BLaER1 treated with 17β-estradiol and CSF1 and Interleukin-3, amounts not matched to agents 10 nM and 100 nM (cell line): ENCODE data around the gene FBN1.
A peak's percentile ranks its signal among the peaks of the same experiment; 100 is the strongest.

ENCODE experiments used
- H3K27ac ChIP-seq, 11 experiments: shearing (Covaris generic); formaldehyde crosslinking; 2 replicates each; pipeline ENCODE4 v1.8.1; 2022
- H3K27me3 ChIP-seq, 11 experiments: shearing (Covaris generic); formaldehyde crosslinking; 2 replicates each; pipeline ENCODE4 v1.8.1; 2022
- H3K36me3 ChIP-seq, 11 experiments: shearing (Covaris generic); formaldehyde crosslinking; 2 replicates each; pipeline ENCODE4 v1.8.1; 2022
- H3K4me1 ChIP-seq, 10 experiments: shearing (Covaris generic); formaldehyde crosslinking; 2 replicates each; pipeline ENCODE4 v1.8.1; 2022
- H3K4me2 ChIP-seq, 11 experiments: shearing (Covaris generic); formaldehyde crosslinking; 2 replicates each; pipeline ENCODE4 v1.8.1; 2022
- H3K4me3 ChIP-seq, 10 experiments: shearing (Covaris generic); formaldehyde crosslinking; 2 replicates each; pipeline ENCODE4 v1.8.1; 2022
- H3K9ac ChIP-seq, 11 experiments: shearing (Covaris generic); formaldehyde crosslinking; 2 replicates each; pipeline ENCODE4 v1.8.1; 2022
- H3K9me3 ChIP-seq, 11 experiments: shearing (Covaris generic); formaldehyde crosslinking; replicated peaks in 1 of 11; 2 replicates each; pipeline ENCODE4 v1.8.1; 2022
- H4K20me1 ChIP-seq, 11 experiments: shearing (Covaris generic); formaldehyde crosslinking; 2 replicates each; pipeline ENCODE4 v1.8.1; 2022
- Cebpa-rat ChIP-seq, 11 experiments: shearing (Covaris generic); IDR thresholded peaks; 2 replicates each; pipeline ENCODE4 v1.8.1; 2022

The FBN1 gene

GRCh38 chr15:48643776-48644466 lies 1.6 kb downstream of the FBN1 start:
- Histone ChIP-seq H3K9ac (no peak overlapping the region), H4K20me1 (peaks cover 0 to 28% (median 12%) of the 10 kb centered on the region in 11 experiments; a peak in 13 of 22 replicates), H3K4me3 (peak overlapping the region; percentile 63 to 79 (median 70)), H3K27me3 (peaks cover 48 to 58% (median 57%) of the 10 kb centered on the region in 11 experiments), H3K36me3 (no peaks in the 10 kb centered on the region), H3K27ac (no peak overlapping the region), H3K4me1 (peaks cover 9 to 32% (median 20%) of the 10 kb centered on the region in 10 experiments), H3K4me2 (peak overlapping the region; percentile 93 to 100 (median 98); a peak in 21 of 22 replicates), H3K9me3 (no peaks in the 10 kb centered on the region)
- no peak for TF ChIP-seq Cebpa-rat (IDR thresholded peaks at IDR 0.05)

GRCh38 chr15:48643206-48643605 lies 2.3 kb downstream of the FBN1 start:
- Histone ChIP-seq H3K9ac (no peak overlapping the region), H3K27ac (no peak overlapping the region), H3K27me3 (peaks cover 48 to 56% (median 56%) of the 10 kb centered on the region in 11 experiments), H3K4me1 (peaks cover 9 to 32% (median 20%) of the 10 kb centered on the region in 10 experiments), H3K4me3 (no peak overlapping the region), H3K36me3 (no peaks in the 10 kb centered on the region), H3K9me3 (no peaks in the 10 kb centered on the region), H4K20me1 (peaks cover 0 to 28% (median 12%) of the 10 kb centered on the region in 11 experiments; a peak in 13 of 22 replicates), H3K4me2 (peak overlapping the region in 7 of 11 experiments; percentile 4 to 64 (median 41); a peak in 9 of 22 replicates)
- no peak for TF ChIP-seq Cebpa-rat (IDR thresholded peaks at IDR 0.05)

- peaks cover 48 to 52% (median 52%) of the 10 kb centered on the region in 11 experiments for H3K27me3 ChIP-seq
- no peak overlapping the region for H3K27ac ChIP-seq
- TF ChIP-seq Cebpa-rat (IDR thresholded peaks at IDR 0.05): no peak
- H4K20me1 ChIP-seq: peaks cover 0 to 27% (median 12%) of the 10 kb centered on the region in 11 experiments; a peak in 13 of 22 replicates
- no peaks in the 10 kb centered on the region for H3K36me3 ChIP-seq
- H3K4me1 ChIP-seq: peaks cover 9 to 32% (median 20%) of the 10 kb centered on the region in 10 experiments
- no peak overlapping the region for H3K9ac ChIP-seq
- H3K4me2 ChIP-seq: peak overlapping the region in 8 of 11 experiments; percentile 4 to 64 (median 34); a peak in 10 of 22 replicates
- no peak overlapping the region for H3K4me3 ChIP-seq
- H3K9me3 ChIP-seq: no peaks in the 10 kb centered on the region
These were observed 2.7 kb downstream of the FBN1 start for GRCh38 chr15:48642795-48643194.

GRCh38 chr15:48641416-48641815 lies 4.1 kb downstream of the FBN1 start:
- H3K9me3 ChIP-seq: no peaks in the 10 kb centered on the region
- peaks cover 0 to 23% (median 10%) of the 10 kb centered on the region in 11 experiments; a peak in 13 of 22 replicates for H4K20me1 ChIP-seq
- no peak overlapping the region for H3K4me2 ChIP-seq
- no peaks in the 10 kb centered on the region for H3K36me3 ChIP-seq
- H3K27ac ChIP-seq: no peak overlapping the region
- peaks cover 37 to 38% (median 38%) of the 10 kb centered on the region in 11 experiments for H3K27me3 ChIP-seq
- no peak for TF ChIP-seq Cebpa-rat (IDR thresholded peaks at IDR 0.05)
- H3K4me1 ChIP-seq: peaks cover 9 to 32% (median 20%) of the 10 kb centered on the region in 10 experiments
- no peak overlapping the region for H3K9ac ChIP-seq
- H3K4me3 ChIP-seq: no peak overlapping the region

GRCh38 chr15:48638963-48639362 lies 6.5 kb downstream of the FBN1 start:
- H3K4me3 ChIP-seq: no peak overlapping the region
- no peak overlapping the region for H3K27ac ChIP-seq
- peaks cover 0 to 11% (median 6%) of the 10 kb centered on the region in 10 experiments; a peak in 9 of 20 replicates for H3K4me1 ChIP-seq
- H3K27me3 ChIP-seq: peaks cover 13 to 14% (median 13%) of the 10 kb centered on the region in 11 experiments
- no peaks in the 10 kb centered on the region for H3K9me3 ChIP-seq
- H4K20me1 ChIP-seq: peaks cover 0 to 1% (median 0%) of the 10 kb centered on the region in 11 experiments; a peak in 2 of 22 replicates
- no peak overlapping the region for H3K9ac ChIP-seq
- no peak overlapping the region for H3K4me2 ChIP-seq
- H3K36me3 ChIP-seq: no peaks in the 10 kb centered on the region
- TF ChIP-seq Cebpa-rat (IDR thresholded peaks at IDR 0.05): no peak

- Histone ChIP-seq H3K9me3 (no peaks in the 10 kb centered on the region), H3K36me3 (no peaks in the 10 kb centered on the region), H3K9ac (no peak overlapping the region), H3K4me1 (peaks cover 0 to 5% (median under 1%) of the 10 kb centered on the region in 10 experiments; a peak in 7 of 20 replicates), H4K20me1 (no peaks in the 10 kb centered on the region), H3K4me2 (no peak overlapping the region), H3K4me3 (no peak overlapping the region), H3K27ac (no peak overlapping the region), H3K27me3 (peaks cover 0 to under 1% (median under 1%) of the 10 kb centered on the region in 11 experiments; a peak in 4 of 22 replicates)
- TF ChIP-seq Cebpa-rat (IDR thresholded peaks at IDR 0.05): no peak
These were observed 7.9 kb downstream of the FBN1 start for GRCh38 chr15:48637639-48638038.

GRCh38 chr15:48636511-48636910 lies 9.0 kb downstream of the FBN1 start:
- Histone ChIP-seq H3K9me3 (no peaks in the 10 kb centered on the region), H3K4me2 (no peak overlapping the region), H3K36me3 (no peaks in the 10 kb centered on the region), H3K4me3 (no peak overlapping the region), H3K9ac (no peak overlapping the region), H3K27ac (no peak overlapping the region), H3K4me1 (no peaks in the 10 kb centered on the region), H3K27me3 (no peaks in the 10 kb centered on the region), H4K20me1 (no peaks in the 10 kb centered on the region)
- TF ChIP-seq Cebpa-rat (IDR thresholded peaks at IDR 0.05): no peak

- no peak overlapping the region for H3K9ac ChIP-seq
- no peaks in the 10 kb centered on the region for H3K4me1 ChIP-seq
- no peaks in the 10 kb centered on the region for H4K20me1 ChIP-seq
- H3K4me3 ChIP-seq: no peak overlapping the region
- TF ChIP-seq Cebpa-rat (IDR thresholded peaks at IDR 0.05): no peak
- H3K4me2 ChIP-seq: no peak overlapping the region
- H3K27me3 ChIP-seq: no peaks in the 10 kb centered on the region
- H3K27ac ChIP-seq: no peak overlapping the region
- H3K9me3 ChIP-seq: no peaks in the 10 kb centered on the region
- no peaks in the 10 kb centered on the region for H3K36me3 ChIP-seq
These were observed 10.6 kb downstream of the FBN1 start for GRCh38 chr15:48634893-48635292.

- H3K4me2 ChIP-seq: no peak overlapping the region
These were observed 11.4 kb downstream of the FBN1 start for GRCh38 chr15:48634096-48634495.

More at GRCh38 chr15:48634096-48634495, 11.4 kb downstream of the FBN1 start:
- H3K27ac ChIP-seq: no peak overlapping the region
- H3K36me3 ChIP-seq: no peaks in the 10 kb centered on the region
- H3K4me1 ChIP-seq: no peaks in the 10 kb centered on the region
- H3K27me3 ChIP-seq: no peaks in the 10 kb centered on the region
- no peak overlapping the region for H3K9ac ChIP-seq
- no peaks in the 10 kb centered on the region for H4K20me1 ChIP-seq
- no peaks in the 10 kb centered on the region for H3K9me3 ChIP-seq
- TF ChIP-seq Cebpa-rat (IDR thresholded peaks at IDR 0.05): no peak
- H3K4me3 ChIP-seq: no peak overlapping the region
